Measurements from ENCODE around the gene TM9SF3. TPM values are rescaled to one million over a fixed set of nuclear protein-coding genes. Genes with fewer than 3 reads are reported as not detected.

Gene TM9SF3
- total RNA-seq, 3 donors from 2014 or later: 95.7 to 118 (median 116) TPM

DNA sequence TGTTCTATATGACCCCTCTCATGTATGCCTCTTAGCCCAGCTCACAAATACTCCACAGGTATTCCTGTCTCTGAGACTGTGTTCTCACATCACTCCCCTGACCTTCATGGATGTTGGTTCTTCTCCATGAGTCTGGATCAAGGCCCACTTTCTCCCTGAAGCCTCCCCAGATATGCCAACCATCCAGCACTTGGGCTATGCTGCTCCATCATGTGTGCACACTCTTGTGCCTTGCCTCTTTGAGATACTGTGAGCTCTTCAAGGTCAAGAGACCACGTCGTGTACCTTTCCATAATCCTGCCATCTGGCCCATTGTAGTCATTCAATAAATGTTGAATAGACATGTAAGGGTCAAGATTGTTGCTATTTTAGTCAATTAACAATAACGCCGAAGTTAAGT is 30.1 kb upstream of the TM9SF3 start:
- Histone ChIP-seq H3K27me3 (no peaks in the 10 kb centered on the region), H3K27ac (no peak overlapping the region), H3K9me3 (no peaks in the 10 kb centered on the region), H3K36me3 (no peaks in the 10 kb centered on the region), H3K4me1 (peaks cover 0 to 7% of the 10 kb centered on the region in 2 donors), H3K4me3 (no peak overlapping the region)
- TF ChIP-seq POLR2A (IDR thresholded peaks at IDR 0.05) (no peak), POLR2AphosphoS5 (IDR thresholded peaks at IDR 0.05) (no peak)
- TF ChIP-seq, protein P1, sequence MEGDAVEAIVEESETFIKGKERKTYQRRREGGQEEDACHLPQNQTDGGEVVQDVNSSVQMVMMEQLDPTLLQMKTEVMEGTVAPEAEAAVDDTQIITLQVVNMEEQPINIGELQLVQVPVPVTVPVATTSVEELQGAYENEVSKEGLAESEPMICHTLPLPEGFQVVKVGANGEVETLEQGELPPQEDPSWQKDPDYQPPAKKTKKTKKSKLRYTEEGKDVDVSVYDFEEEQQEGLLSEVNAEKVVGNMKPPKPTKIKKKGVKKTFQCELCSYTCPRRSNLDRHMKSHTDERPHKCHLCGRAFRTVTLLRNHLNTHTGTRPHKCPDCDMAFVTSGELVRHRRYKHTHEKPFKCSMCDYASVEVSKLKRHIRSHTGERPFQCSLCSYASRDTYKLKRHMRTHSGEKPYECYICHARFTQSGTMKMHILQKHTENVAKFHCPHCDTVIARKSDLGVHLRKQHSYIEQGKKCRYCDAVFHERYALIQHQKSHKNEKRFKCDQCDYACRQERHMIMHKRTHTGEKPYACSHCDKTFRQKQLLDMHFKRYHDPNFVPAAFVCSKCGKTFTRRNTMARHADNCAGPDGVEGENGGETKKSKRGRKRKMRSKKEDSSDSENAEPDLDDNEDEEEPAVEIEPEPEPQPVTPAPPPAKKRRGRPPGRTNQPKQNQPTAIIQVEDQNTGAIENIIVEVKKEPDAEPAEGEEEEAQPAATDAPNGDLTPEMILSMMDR (IDR thresholded peaks at IDR 0.05): no peak
- no peak for DNase-seq (ENCODE audit: low spot score in 2 of 2)
- intact Hi-C loops (cut with DNase I; ENCODE audit: low total_unique reads): no loop called here

DNA sequence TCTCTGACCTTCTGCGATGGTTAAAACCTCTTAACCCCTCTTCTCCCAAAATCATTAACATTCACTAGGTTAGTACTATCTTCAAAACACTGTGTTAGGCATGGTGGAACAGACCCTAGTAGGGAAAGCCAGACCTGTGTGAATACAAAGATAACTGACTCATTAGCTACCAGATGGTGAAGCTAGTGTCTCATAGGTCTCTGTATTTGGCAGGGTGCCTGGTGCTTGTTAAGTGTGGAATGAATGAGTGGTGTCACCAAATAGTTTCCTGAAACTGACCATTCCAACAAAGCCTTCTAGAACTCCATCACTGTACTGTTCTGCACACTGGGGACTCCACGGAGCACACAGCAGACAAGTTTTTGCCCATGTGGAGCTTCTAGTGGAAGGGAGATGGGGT is 27.7 kb upstream of the TM9SF3 start:
- no peak overlapping the region for H3K27ac ChIP-seq
- no peak for TF ChIP-seq POLR2A (IDR thresholded peaks at IDR 0.05)
- TF ChIP-seq POLR2AphosphoS5 (IDR thresholded peaks at IDR 0.05): no peak
- TF ChIP-seq, protein P1 (IDR thresholded peaks at IDR 0.05): no peak

DNA sequence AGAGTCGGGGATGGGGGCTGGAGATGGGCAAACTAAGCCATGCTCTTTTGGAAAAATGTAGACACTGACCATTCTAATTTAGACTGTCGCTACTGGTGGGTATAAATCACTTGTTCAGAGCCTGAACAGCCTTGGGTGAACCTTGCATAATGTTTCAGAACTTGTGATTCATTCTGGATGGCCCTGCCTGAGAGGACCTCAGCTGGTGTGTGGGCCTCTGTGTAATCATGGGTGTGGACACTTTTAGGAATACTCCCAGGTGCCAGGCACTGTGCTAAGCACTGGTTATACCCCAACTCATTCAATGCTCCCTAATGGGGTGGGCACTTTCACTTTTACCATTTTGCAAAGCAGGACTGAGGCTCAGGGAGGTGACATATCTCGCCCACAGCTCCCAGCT is 26.8 kb upstream of the TM9SF3 start:
- Histone ChIP-seq H3K36me3 (no peaks in the 10 kb centered on the region), H3K4me1 (peaks cover 0 to 2% of the 10 kb centered on the region in 2 donors), H3K4me3 (no peak overlapping the region), H3K27ac (no peak overlapping the region), H3K27me3 (no peaks in the 10 kb centered on the region), H3K9me3 (no peaks in the 10 kb centered on the region)
- TF ChIP-seq POLR2A (IDR thresholded peaks at IDR 0.05) (no peak), POLR2AphosphoS5 (IDR thresholded peaks at IDR 0.05) (no peak)
- TF ChIP-seq, protein P1 (IDR thresholded peaks at IDR 0.05): no peak
- intact Hi-C loops (cut with DNase I; ENCODE audit: low total_unique reads): no loop called here
- DNase-seq (ENCODE audit: low spot score in 2 of 2): no peak

More for the DNA sequence above, 27.7 kb upstream of the TM9SF3 start:
- no peak overlapping the region for H3K4me3 ChIP-seq
- intact Hi-C loops (cut with DNase I; ENCODE audit: low total_unique reads): no loop called here
- peaks cover 0 to 7% of the 10 kb centered on the region in 2 donors for H3K4me1 ChIP-seq
- H3K27me3 ChIP-seq: no peaks in the 10 kb centered on the region
- H3K9me3 ChIP-seq: no peaks in the 10 kb centered on the region
- H3K36me3 ChIP-seq: no peaks in the 10 kb centered on the region
- DNase-seq (ENCODE audit: low spot score in 2 of 2): no peak

DNA sequence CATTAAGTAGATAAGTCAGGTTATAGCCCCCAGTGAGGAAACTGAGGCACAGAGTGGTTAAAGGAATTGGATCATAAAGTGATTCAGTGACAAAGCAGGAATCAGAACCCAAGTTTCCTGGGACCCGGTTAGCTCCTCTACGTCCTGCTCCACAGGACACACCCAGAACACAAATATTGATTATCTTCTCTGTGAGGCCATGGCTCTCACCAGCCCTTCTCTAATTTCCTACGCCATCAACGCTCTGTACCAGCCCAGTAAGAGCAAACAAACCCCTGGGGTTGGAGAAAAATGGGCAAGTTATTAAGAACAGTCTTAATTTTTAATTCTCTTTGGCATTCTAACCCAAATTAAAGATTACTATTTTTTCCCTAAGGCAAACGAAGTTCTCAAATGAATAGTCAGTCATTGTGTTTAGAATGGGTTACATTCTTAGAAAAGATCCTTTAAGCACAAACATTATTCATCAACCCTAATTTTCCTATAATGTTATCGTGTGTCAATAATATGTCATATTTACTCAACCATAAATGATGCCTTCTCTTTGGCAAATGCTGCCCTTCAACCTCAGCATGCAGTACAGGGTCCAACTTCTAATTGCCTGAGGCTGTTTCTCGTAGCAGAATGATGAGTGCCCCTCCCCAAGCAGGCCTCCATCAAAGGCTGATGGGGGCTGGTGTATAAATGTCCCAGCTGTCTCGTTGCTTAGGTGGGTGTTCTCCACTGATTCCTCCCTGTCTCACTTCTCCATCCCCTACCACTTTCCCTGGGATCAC is 25.4 kb upstream of the TM9SF3 start:
- Histone ChIP-seq H3K4me1 (no peaks in the 10 kb centered on the region), H3K36me3 (no peaks in the 10 kb centered on the region), H3K27me3 (no peaks in the 10 kb centered on the region), H3K9me3 (no peaks in the 10 kb centered on the region), H3K4me3 (no peak overlapping the region), H3K27ac (no peak overlapping the region)
- DNase-seq (ENCODE audit: low spot score in 2 of 2): no peak
- intact Hi-C loops (cut with DNase I; ENCODE audit: low total_unique reads): no loop called here
- no peak for TF ChIP-seq POLR2A (IDR thresholded peaks at IDR 0.05)
- TF ChIP-seq, protein P1 (IDR thresholded peaks at IDR 0.05): no peak
- TF ChIP-seq POLR2AphosphoS5 (IDR thresholded peaks at IDR 0.05): no peak

DNA sequence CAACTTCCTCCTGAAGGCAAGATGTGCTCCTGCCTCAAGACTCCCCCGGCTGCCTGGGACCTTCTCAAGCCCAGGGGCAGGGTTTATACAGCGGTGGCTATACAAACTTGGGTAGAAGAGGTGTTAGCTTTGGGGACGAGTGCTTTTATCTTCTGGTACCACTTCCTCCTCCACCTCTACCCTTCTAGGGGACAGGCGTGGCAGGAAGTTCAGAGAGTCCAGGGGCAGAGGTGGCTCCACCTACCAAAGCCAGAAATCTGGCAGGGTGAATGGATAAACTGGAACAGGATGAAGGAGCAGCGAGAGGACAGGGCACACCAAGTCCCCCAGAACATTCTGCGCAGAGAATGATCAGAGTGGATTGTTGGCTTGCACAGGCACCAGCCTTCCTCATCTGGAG is 24.0 kb upstream of the TM9SF3 start:
- no peak for TF ChIP-seq POLR2A (IDR thresholded peaks at IDR 0.05)
- TF ChIP-seq, protein P1 (IDR thresholded peaks at IDR 0.05): no peak
- Histone ChIP-seq H3K4me3 (no peak overlapping the region), H3K9me3 (no peaks in the 10 kb centered on the region), H3K36me3 (no peaks in the 10 kb centered on the region), H3K4me1 (no peaks in the 10 kb centered on the region), H3K27me3 (no peaks in the 10 kb centered on the region), H3K27ac (no peak overlapping the region)
- intact Hi-C loops (cut with DNase I; ENCODE audit: low total_unique reads): no loop called here
- DNase-seq (ENCODE audit: low spot score in 2 of 2): no peak

Measured in breast epithelium (tissue), 4 donors.